Muscle of back (tissue), 13 donors: ENCODE data around the gene KCNA10. TPM values are rescaled to one million over a fixed set of nuclear protein-coding genes. Genes with fewer than 3 reads are reported as not detected.

Experiments
- DNase-seq, 3 donors: peaks; one replicate each; pipeline versions ENCODE4 v3.0.0 to v3.0.0-alpha.2; 2013
- long read RNA-seq, 9 donors: transcript quantifications; one replicate each; lab custom pipeline, GENCODE V29; 2026
- polyA plus RNA-seq, 10 donors: library from polyadenylated mRNA; unstranded; fragments of 120-200 nt; gene quantifications; one replicate each; pipeline ENCODE4 v1.2.1, GENCODE V29; 2013; ENCODE audit not compliant: insufficient read length in 10 of 10

Gene KCNA10
- polyA plus RNA-seq: 1 to 10 TPM in 1 of 10 donors, under 1 TPM in 9; 0.10 to 1.1 (median 0.52) TPM
- long read RNA-seq, donor 1, partial matches to known transcripts: 0 of 1 reads
- long read RNA-seq, donor 1, other reads (novel, unspliced or antisense): 0 of 1 reads
- long read RNA-seq, donor 2, partial matches to known transcripts: 0 of 1 reads
- long read RNA-seq, donor 2, other reads (novel, unspliced or antisense): 0 of 1 reads
- long read RNA-seq, donor 3: 0 reads
- long read RNA-seq, donor 4, partial matches to known transcripts: 0 of 1 reads
- long read RNA-seq, donor 4, other reads (novel, unspliced or antisense): 0 of 1 reads
- long read RNA-seq, donor 5, partial matches to known transcripts: 0 of 1 reads
- long read RNA-seq, donor 5, other reads (novel, unspliced or antisense): 0 of 1 reads
- long read RNA-seq, donor 6, partial matches to known transcripts: 0 of 2 reads
- long read RNA-seq, donor 6, other reads (novel, unspliced or antisense): 0 of 2 reads
- long read RNA-seq, donor 7, partial matches to known transcripts: 0 of 1 reads
- long read RNA-seq, donor 7, other reads (novel, unspliced or antisense): 0 of 1 reads
- long read RNA-seq, donor 8, partial matches to known transcripts: 0 of 2 reads
- long read RNA-seq, donor 8, other reads (novel, unspliced or antisense): 0 of 2 reads
- long read RNA-seq, donor 9: 0 reads

DNA sequence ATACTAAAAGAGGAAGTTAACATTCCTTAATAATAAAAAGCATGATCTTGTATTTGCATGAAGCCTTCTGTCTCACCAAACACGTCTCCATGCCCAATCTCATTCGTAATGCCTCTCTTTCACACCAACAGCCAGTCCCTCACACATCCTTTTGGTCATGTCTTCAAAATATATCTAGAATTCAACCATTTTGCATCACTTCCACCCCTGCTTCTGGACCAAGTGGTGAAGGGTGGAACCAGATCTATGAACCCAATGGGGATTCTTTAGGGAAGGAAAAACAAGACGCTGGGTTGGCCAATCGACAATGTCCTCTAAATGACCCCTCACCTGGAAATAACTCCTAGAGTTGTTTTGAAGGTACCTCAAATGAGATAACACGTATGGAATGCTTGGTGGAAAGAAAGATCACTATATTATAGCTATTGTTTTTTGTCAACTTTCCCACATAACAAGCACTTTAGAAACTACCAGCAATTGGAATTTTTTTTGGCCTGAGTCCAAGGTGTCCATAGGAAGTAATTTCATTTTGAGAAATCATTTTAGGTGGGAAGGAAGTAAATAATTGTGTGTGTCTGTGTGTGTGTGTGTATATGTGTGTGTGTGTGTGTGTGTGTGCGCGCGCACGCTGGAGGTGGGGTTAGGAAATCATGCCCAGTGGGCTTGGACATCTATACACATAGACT lies at the start of gene KCNA10:
KCNA10 (minus strand) TSS at position 51 of the 686 bp plus-strand sequence. CDS start 388 bp downstream, outside the sequence.
- DNase-seq: no peak

DNA sequence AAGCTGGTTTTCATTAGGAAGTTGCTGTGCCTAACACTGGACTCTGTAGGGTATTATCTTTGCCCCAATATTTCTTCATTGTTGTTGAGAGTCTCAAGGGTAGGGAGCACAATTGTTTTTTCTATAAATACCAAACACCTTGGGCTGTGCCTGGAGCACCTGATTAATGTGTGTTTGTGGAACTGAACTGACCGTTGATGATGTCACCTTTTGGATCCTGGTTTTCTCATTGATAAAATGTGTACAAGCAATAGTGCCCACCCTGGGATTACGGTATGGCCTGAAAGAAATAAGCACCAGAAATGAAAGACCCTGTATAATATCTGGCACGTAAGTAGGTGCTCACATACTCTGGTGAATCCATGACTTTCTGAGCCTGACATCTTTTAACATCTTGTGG lies 47.9 kb upstream of the KCNA10 start:
- DNase-seq: no peak

DNA sequence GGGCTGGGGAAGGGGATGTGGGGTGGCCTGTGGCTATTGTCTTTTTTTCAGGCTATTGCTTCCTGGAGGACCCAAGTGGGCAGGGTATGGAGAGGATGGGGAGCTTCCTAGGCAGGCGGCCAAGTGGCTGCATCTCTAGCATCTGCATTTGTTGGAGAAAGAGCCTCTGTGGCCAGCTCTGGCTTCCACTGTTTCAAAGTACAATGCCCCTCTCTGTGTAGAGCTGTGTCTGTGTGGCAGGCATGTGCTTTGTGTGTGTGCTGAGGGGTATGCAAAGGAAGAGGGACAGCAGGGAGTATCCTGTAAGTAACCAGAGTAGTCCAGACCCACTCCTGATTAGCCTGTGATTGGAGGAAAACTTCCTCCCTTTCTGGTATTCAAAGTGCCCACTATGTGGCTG lies 46.6 kb upstream of the KCNA10 start:
- no peak for DNase-seq

DNA sequence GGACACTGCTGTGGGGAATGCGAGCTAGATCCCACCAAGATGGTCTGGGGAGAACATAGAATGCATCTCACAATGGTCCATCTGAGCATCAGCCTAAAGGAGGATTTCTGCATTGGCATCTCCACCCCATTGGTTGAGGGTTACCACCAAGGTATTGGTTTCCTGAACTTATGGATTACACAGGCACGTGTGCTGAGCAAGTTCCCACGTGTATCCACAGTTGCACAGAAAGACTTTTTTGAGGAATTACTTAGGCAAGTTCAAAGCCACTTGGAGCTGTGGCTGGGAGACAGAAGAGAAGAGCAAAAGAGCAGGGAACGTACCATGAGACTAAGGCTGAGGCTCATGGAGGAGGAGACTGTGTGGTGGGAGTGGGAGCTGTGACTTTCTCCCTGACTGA lies 44.1 kb upstream of the KCNA10 start:
- DNase-seq: no peak

GRCh38 chr1:110561596-110561995 lies 42.6 kb upstream of the KCNA10 start:
- no peak for DNase-seq

GRCh38 chr1:110559157-110559556 lies 40.2 kb upstream of the KCNA10 start:
- no peak for DNase-seq

GRCh38 chr1:110557481-110557880 lies 38.5 kb upstream of the KCNA10 start:
- DNase-seq: no peak

- no peak for DNase-seq
Measured at GRCh38 chr1:110556471-110556807, 37.5 kb upstream of the KCNA10 start.

DNA sequence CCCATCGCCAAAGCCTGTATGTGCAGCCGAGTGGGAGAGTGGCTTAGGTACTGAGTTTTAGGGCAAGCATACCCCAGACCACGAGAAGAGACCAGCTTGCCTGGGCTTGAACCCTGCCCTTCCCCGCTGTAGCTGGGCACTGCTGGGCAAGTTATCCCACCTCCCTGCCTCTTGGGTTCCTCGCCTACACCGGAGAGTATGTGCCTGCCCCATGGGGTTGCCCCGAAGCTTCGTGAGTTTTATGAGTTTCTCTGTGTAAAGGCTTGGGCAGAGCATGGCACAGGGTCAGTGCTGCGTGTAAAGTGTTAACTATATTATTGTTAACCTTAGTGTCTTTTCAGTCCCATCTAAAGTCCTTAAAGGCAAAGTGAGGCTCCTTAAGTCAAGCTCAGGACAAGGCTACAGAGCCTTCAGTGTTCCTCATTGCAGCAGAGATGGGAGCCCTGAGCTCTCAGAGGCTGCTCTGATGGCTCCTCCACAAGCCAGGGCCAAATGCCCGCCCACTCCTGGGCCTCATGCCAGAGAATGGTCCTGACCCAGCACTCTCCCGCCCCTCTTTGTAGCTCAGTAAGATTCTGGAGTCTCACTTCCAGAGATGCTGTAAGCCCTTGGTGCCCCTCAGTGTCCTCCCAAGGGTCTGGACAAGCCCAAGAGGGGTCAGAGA lies 37.0 kb upstream of the KCNA10 start:
- peak in 2 of 3 donors; percentile 36 to 58 for DNase-seq

DNA sequence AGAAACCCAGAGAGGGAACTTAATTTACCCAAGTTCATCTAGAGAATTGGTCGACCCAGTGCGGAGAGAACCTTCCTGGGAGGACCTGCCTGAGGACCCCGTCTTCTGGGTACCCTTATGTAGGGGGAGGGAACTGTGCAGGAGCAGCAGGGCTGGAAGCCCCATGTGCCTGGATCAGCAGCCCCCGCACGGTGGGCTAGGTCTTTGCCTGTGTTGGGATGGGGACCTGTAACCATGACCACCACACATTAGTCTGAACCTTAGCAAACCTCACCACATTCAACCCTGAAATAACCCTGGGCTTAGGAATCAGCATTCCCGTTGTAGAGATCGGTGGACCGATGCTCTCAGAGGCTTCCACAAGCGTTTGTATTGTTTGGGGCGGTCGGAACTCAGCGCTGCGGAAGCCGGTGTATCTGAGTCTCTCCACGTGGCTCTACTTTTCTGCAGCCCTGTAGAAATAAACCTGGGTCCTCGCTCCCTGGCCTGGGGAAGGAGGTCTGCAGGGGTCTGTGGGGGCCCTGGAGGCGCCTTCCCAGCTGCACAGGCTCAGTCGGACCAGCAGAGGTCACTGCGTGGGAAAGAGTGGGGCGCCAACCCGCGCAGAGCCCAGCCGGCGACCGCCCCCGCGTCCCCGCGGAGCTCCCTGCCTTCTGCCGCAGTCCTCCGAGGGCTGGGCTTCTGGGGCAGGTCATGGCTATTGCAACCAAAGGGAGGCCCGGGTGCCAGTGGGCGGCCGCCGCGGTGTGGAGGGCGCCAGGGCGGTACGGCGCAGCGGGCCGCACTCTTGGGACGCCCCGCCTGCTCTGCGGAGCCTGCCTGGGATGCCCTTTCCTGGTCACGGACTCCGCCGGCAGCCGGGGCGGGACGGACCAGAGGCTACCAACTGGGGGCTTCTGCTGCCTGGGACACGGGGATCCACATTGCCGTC lies 36.2 kb upstream of the KCNA10 start:
- peak in 2 of 3 donors; percentile 29 to 68 for DNase-seq

GRCh38 chr1:110551278-110551809 lies 32.4 kb upstream of the KCNA10 start:
- no peak for DNase-seq

DNA sequence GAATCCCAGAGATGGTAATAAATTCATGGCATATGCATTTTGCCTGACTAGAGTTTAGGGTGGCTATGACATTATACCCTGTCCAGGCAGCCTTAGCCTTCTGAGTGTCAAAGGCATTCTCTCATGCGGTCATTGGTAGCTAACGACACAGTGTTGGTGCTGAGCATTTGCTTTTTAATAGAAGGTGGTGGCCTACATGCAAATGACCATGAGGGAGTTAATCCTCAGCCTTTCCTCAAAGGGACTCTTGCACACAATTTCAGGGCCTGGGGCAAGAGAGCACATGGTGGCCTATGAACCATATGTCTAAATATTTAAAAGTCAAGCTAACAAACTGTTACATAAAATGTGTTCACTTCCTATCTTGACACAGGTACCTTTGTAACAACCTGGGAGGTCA lies 30.9 kb upstream of the KCNA10 start:
- no peak for DNase-seq

GRCh38 chr1:110548381-110548780 lies 29.4 kb upstream of the KCNA10 start:
- DNase-seq: no peak

DNA sequence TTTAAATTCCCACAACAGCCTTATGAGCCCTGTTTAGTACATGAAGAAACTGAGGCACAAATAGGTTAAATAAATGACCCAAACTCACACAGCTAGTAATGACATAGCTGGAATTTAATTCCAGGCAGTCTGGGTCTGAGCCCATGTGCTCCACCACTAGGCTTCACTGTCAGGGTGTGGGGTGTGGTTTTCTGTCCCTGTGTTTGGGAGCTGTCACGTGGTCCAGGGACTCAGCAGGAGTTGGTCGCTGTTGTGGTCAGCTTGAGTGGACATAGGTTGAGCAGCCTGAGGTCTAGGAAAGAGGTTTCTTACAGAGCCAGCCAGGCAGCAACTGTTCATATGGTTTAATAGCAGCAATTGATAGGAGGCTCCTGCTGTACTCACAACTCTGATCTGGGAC lies 28.0 kb upstream of the KCNA10 start:
- DNase-seq: no peak

GRCh38 chr1:110545492-110545891 lies 26.5 kb upstream of the KCNA10 start:
- no peak for DNase-seq

DNA sequence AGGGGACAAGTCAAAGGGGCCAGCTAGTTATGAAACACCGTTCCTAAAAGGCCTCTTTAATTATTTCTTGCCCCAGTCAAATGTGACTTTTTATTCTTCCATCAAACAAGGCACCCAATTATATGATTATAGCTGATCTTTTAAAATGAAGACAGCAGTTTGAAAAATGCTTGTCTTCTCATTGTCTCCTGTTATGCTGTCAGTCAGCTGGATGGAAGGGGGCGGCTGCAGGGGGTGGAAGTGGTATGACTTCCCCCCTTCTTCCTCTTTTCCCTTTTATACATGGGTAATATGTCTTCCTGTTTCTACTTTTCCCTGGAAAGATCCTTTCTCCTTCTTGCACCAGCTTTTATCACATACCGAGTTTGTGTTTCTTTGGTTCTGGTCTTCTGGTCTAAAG lies 25.8 kb upstream of the KCNA10 start:
- no peak for DNase-seq

DNA sequence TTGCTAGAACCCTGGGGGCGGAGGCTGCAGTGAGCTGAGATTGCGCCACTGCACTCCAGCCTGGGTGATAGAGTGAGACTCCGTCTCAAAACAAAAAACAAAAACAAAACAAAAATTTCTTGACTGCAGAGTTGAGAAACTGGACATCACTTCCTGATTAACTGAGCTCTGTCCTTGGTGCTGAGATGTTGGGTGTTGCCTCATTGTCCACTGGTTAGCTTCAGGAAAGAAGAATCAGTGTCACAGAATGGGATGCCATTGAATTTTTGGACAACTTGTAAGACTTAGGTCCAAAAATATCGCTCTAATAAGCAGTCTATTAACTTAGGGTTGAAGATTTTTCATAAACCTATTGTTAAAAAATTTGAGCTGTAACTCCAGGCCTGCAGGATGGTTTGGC lies 23.8 kb upstream of the KCNA10 start:
- DNase-seq: peak; percentile 20 to 62 (median 48)

DNA sequence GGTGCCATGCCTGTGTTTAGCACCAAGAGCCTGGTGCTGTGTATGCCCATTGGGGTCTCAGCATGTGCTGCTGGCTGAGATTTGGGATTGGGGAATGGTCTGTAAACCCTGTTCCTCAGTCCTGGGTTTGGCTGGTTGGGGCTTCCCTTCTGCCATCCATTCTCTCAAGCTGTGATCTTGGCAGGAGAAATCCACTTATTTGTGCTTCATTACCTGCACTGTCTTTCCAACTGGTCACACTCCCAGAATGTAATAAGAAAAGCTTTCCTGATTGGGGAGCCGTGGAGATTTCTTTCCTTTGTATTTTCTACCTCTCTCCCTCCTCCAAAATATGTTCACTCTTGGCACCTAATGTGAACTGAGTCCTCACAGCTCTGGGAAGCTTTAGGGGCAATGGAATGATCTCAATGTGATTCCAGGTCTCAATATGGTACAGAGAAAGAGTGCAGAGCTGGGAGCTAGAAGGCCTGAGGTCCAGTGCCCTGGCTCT lies 23.0 kb upstream of the KCNA10 start:
- no peak for DNase-seq

GRCh38 chr1:110540891-110541685 lies 22.1 kb upstream of the KCNA10 start:
- DNase-seq: no peak

DNA sequence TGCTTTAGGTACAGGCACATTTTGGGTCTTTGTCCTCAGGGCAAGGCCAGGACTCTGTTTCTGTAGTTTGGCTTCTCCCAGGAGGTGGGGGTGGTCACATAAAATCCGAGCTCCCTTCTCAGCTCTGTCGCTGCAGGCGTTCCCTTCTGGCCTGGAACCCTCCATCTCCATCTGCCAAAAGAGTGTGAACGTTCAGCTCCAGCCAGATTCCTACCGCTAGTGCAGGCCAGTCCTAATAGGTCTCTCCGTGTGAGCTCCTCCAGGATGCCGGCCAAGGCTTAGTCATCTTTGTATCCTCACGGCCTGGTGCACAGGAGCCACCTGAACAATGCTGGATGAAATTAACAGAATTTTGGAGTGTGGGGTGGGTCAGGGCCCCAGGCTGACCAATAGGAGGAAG lies 19.9 kb upstream of the KCNA10 start:
- no peak for DNase-seq
